Stimulated activated CD8-positive, alpha-beta memory T cell treated with anti-CD3 and anti-CD28 coated beads, Interleukin-12 subunit alpha, Interleukin-12 subunit beta, amount 100 ng/mL, for 1 hour (primary cell): Measurements from ENCODE around the gene GATAD2B.
A peak's percentile ranks its signal among the peaks of the same experiment; 100 is the strongest.
"Not testable (repeated sequence)": the region's sequence is repeated elsewhere in the genome, so short reads cannot be mapped to it uniquely, and the experiment has no call there.

Experiments used
- DNase-seq: peaks from one replicate; pipeline ENCODE4 v3.0.0-alpha.2; 2020; ENCODE audit warnings: low read depth

Gene GATAD2B

DNA sequence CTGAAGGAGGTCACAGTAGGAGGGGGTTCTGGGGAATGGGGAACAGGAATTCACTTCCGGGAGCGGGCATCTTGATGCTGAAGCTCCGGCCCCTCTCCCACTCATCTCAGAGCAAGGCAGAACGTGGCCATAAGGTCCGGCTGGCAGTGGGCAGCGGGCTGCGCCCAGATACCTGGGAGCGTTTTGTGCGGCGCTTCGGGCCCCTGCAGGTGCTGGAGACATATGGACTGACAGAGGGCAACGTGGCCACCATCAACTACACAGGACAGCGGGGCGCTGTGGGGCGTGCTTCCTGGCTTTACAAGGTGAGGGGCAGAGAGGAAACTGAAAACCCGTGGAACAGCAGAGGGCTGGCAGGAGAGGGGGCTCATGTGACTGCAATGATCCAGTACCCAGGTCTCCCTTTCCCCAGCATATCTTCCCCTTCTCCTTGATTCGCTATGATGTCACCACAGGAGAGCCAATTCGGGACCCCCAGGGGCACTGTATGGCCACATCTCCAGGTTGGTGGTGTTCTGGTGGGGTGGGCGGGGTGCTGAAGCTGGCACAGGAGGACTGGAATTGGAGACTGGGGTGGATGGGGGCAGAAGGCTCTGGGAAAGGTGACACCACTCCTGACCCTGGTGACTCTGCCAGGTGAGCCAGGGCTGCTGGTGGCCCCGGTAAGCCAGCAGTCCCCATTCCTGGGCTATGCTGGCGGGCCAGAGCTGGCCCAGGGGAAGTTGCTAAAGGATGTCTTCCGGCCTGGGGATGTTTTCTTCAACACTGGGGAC, 144.5 kb downstream of the GATAD2B start:
- no peak for DNase-seq

DNA sequence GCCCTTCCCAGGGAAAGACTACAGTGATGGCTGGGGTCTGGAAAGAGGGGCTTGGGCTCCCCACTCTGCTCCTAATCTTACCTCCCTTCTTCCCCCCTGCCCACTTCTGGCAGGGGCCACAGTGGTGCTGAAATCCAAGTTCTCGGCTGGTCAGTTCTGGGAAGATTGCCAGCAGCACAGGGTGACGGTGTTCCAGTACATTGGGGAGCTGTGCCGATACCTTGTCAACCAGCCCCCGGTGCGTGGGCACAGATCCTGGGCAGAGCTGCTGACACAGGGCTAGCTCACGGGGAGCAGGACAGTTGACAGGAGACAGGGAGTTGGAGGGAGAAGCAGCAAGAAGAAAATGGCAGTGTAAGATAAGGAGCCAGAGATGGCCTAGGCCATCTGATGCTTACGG, 145.1 kb downstream of the GATAD2B start:
- DNase-seq = no peak

DNA sequence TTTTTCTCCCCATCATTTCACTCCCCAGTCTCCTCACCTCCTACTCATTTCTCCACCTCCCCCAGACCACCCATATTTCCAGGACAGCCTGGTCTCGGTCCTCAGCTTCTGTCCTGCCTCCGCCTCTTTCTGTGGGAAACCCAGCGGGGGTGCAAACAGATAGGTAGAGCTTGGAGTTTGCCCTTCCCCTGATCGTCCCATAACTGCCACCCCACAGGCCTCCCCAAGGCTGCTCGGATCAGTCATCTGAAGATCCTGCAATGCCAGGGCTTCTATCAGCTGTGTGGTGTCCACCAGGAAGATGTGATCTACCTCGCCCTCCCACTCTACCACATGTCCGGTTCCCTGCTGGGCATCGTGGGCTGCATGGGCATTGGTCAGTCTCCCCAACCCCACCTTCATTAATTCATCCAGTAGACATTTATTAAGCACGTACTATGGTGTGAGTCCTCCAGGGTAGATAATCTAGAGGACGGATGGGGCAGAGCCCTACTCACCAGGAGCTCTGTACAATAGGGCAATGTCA, 145.9 kb downstream of the GATAD2B start:
- DNase-seq = no peak

DNA sequence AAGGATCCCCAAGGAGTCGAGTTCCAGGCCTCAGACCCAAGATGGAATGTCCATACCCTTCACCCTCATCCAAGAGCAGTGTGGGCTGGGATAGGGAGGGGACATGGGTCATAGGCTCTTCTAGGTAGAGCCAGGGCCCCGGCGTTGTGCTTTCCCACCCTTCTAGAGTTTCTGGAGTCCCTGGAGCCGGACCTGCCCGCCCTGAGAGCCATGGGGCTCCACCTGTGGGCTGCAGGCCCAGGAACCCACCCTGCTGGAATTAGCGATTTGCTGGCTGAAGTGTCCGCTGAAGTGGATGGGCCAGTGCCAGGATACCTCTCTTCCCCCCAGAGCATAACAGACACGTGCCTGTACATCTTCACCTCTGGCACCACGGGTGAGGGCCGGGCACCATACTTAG, 146.4 kb downstream of the GATAD2B start:
- no peak for DNase-seq

DNA sequence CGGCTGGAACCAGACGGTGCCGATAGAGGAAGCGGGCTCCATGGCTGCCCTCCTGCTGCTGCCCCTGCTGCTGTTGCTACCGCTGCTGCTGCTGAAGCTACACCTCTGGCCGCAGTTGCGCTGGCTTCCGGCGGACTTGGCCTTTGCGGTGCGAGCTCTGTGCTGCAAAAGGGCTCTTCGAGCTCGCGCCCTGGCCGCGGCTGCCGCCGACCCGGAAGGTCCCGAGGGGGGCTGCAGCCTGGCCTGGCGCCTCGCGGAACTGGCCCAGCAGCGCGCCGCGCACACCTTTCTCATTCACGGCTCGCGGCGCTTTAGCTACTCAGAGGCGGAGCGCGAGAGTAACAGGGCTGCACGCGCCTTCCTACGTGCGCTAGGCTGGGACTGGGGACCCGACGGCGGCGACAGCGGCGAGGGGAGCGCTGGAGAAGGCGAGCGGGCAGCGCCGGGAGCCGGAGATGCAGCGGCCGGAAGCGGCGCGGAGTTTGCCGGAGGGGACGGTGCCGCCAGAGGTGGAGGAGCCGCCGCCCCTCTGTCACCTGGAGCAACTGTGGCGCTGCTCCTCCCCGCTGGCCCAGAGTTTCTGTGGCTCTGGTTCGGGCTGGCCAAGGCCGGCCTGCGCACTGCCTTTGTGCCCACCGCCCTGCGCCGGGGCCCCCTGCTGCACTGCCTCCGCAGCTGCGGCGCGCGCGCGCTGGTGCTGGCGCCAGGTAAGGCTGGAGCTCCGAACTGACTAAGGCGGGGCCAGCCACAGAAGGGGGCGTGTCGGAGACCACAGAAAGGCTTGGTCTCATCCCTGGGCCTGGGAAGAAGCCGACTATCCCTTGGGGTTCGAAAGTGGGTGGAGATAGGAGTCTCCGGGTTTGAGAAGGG, 147.1 kb downstream of the GATAD2B start:
- DNase-seq = peak; percentile 42

DNA sequence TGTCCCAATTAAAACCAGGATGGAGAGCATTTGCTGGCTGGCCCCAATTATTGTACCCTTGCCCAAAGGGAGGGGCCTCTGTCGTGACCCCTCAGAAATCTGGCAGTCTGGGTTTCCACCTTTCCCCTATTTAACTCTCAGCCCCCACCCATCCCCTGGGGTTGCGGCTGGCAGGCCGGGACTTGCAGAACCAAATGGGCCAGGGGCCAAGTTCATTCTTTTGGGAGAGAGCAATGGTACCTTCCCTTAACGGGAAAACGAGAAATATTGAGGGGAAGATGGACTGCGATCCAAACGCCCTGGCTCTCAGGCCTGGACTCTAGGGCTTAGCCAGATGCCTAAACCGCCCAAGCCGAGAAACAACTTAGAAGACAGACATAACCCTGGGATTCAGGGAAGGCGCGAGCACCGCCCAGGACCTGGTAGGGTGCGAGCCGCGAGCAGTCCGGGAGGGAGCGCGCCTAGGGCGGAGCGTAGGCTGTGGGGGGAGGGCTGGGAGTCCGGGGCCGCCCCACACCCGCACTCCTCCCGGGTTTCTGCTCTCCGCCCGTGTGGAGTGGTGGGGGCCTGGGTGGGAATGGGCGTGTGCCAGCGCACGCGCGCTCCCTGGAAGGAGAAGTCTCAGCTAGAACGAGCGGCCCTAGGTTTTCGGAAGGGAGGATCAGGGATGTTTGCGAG, 147.9 kb downstream of the GATAD2B start, which contains the start of gene SLC27A3:
TSS of gene SLC27A3 (plus strand) at position 628 of the 678 bp plus-strand sequence. CDS start 91 bp downstream, outside the sequence.
- DNase-seq = no peak

DNA sequence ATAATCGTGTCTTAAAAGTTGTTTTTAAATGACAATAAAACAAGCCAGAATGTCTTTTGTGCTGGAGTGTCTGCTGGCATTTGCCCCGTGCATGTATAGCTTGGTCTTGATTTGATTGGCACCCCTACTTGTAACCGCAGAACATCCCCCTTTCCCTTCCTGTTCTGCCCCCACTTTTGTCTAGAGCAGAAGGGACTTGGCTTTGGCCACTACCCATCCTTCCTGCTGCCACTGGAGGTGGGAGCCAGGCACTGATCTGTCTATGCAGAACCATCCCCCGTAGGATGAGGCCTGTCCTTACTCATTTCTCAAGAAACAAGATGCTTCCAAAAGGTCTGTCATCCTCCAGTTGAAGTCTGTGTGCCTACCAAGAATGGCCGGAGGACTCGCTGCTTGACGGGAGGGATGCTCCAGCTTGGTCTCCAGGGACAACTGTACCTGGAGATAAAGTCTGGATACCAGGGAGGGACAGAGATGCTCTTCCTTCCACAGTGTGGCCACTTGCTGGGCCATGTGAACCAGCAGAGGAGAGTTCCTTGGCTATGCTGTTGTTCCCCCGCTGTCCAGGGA, 148.7 kb downstream of the GATAD2B start:
- no peak for DNase-seq

DNA sequence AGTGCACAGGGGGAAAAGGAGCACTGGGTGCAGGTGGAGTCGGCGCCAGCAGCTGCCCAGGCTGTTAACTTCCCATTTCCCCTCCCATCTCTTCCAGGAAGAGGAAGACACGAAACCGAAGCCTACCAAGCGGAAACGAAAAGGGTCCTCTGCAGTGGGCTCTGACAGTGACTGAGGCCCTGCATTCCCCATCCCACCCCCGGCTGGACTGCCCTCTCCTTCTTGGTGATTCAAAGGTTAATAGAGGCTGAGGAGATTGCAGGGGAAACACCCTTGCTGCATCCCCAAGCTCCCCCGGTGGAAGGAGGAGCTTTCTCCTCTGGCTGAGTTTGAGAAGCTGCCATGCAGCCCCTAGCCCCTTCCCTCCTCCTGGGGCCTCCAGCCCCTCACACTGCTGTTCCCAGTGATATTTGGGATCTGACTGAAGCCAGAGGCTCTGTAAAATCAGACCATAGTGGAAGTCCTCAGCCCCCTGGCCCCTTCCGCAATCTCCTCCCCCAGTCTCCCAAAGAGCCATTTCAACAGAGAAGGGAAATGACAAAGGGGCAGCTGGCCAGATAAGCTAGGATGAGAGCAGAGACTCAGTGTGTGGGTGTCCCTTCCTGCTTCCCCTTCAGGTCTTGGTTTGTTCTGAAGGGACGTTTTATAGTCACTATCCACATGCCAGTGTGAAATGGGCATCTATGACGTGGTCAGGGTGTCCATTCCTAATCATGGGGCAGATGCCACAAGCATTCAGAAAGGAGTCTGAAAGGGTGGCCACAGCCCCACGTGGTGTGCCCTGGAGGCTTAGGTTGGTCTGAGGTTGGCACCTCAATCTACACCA, 149.5 kb downstream of the GATAD2B start:
- no peak for DNase-seq

DNA sequence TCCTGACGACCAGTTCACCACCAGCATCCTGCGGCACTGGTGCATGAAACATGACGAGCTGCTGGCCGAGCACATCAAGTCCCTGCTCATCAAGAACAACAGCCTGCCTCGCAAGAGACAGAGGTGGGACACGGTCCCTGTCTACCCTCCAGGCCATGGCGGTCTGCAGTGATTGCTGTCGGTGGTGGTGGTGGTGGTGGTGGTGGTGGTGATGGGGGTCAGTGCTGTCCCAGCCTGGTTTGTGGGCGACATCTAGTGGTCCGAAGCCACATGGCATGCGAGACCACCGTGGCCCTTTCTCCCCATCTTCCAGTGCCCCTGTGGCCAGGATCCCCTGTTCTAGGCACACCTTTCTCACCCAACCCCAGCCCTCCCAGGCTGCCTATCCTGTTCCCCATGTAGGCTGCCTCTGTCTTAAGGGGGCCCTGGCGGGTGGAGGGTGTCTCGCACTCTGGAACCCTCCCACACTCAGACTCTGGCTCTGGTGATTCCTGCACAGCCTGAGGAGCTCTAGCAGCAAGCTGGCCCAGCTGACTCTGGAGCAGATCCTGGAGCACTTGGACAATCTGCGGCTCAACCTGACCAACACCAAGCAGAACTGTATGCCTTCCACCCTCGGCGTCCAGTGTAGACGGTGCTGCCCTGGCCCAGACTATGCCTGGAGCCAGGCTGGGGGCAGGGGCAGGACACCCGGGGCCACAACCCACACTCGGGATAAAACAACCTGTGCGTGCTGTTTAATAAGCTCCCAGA, 150.8 kb downstream of the GATAD2B start:
- DNase-seq = no peak

DNA sequence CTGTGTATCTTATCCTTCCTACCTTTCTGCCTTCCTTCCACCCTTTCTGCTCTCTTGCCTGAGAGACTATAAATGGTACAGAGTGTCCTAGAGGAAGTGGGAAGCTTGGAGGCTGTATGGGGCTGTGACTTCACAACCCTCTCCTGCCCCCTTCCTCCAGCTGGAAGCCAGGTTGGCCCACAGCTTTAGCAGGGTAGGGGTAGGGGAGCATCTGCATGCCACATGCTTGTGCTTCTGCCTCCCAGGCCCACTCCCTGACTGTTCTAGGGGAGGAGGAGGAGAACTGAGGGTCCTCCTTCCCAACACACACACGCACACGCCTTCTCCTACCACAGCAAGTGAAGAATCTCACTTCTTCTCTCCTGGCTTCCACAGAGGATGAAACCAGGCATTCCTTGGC, 151.5 kb downstream of the GATAD2B start:
- DNase-seq = no peak

DNA sequence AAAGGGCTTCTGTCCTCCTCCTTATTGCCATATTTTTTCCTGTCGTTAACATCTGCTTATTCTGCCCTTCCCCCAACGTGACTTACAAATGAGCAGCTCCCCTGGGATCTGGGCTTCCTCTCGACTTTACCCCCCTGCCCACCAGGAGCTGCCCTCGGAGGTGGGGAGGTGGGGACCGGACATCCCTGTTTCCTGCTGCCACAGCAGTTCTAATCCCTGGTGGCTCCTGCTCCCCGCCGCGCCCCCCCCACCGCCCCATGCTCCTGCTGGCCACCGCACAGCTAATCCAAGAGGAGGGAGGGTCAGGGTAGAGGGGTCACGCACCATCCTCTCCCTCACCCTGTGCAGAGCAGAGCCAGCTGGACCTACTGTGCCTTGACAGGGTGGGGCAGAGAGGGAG, 152.0 kb downstream of the GATAD2B start:
- no peak for DNase-seq

DNA sequence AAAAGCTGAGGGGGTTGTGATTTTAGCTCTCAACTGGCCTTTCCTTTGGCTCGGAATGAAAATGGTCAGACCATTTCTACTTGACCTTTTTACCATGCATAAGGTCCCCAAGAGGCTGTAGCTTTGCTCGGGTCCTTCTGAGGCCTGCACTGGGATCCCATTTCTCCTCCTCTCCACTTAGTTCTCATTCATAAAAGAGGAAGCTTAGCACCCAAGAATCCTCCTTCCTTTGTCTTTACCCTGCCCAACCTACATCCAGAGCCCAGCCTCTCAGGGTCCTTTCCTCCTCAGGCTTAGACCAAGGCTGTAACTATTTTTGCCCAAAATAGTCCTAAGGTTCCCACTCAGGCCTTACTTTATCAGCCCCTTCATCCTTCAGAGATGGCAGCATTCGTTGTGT, 153.6 kb downstream of the GATAD2B start:
- DNase-seq = no peak

DNA sequence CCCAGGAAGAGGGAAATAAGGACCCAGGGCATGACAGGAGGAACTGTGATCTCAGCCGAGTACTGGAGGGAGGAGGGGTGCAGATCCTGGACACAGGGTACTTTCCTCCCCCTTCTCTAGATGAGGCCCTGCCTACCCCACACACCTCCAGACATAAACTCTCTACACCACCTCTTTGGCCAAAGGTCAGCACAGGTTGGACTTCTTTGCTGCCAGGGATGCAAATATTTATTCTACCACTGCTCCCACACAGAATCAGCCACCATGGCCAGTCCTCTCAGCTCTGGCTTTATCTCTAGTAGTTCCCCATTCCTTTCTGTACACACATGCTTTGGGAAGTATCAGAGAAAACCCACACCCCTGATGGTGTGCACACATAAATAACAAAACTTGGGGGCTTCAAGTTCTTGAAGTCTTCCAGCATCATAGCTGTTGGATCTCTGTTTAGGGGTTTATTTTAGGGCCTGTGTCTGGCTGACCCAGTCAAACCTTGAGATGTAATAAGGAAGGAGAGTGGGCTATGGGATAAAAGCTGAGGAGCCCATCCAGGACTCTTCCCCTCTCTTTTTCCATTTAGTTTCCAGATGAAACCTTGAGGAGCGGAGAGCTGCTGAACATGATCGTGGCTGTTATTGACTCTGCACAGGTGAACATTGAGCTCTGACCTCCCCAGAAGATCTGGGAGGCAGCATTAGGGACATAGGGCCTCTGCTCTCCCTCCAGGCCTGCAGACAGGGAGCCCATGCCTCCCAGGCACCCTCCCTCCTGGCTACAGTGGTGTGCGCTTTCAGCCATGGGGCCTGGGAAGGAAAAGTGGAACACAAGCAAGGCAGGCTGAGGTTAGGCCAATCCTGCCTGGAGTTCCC, 154.2 kb downstream of the GATAD2B start:
- no peak for DNase-seq

DNA sequence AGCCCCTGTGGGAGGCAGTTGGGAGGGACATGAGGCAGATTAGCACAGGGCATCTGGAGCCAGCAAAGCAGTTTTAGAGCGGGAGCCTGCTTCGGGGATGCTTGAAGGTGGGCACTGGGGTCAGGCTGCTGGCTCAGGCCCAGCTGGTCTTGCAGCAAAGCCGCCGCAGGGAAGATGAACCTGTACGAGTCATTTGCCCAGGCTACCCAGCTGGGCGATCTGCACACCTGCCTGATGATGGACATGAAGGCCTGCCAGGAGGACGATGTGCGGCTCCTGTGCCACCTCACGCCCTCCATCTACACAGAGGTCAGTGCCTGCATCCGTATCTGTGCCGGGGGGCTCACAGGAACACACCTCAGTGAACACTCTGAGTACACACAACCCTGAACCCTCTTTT, 155.3 kb downstream of the GATAD2B start:
- DNase-seq = no peak

DNA sequence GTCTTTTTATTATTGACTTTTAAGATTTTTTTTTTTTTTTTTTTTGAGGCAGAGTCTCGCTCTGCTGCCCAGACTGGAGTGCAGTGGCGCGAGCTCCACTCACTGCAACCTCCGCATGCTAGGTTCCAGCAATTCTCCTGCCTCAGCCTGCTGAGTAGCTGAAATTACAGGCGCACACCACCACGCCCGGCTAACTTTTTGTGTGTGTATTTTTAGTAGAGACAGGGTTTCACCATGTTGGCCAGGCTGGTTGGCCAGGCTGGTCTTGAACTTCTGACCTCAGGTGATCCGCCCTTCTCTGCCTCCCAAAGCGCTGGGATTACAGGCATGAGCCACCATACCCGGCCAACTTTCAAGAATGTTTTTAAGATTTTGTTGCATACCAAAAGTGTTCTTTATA, 156.1 kb downstream of the GATAD2B start:
- DNase-seq = not testable (repeated sequence)

DNA sequence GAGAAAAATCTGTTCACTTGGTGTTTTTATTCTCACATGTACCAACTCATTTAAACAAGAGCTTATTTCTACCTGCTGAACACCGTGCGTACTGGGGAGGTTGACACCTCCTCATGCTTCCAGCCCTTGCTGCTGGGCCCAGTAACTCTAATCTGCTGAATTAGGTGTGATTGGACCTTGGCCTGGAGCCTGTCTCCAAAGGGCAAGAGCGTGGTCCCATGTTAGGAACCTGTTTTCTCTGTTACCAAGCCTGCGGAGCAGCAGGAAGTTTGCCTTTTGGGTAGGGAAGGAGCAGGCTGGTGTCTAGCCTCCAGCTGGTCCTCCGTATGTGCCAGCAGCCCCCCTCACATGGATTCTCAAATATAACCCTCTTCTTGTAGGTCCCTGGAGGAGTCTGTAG, 158.5 kb downstream of the GATAD2B start:
- DNase-seq = no peak

DNA sequence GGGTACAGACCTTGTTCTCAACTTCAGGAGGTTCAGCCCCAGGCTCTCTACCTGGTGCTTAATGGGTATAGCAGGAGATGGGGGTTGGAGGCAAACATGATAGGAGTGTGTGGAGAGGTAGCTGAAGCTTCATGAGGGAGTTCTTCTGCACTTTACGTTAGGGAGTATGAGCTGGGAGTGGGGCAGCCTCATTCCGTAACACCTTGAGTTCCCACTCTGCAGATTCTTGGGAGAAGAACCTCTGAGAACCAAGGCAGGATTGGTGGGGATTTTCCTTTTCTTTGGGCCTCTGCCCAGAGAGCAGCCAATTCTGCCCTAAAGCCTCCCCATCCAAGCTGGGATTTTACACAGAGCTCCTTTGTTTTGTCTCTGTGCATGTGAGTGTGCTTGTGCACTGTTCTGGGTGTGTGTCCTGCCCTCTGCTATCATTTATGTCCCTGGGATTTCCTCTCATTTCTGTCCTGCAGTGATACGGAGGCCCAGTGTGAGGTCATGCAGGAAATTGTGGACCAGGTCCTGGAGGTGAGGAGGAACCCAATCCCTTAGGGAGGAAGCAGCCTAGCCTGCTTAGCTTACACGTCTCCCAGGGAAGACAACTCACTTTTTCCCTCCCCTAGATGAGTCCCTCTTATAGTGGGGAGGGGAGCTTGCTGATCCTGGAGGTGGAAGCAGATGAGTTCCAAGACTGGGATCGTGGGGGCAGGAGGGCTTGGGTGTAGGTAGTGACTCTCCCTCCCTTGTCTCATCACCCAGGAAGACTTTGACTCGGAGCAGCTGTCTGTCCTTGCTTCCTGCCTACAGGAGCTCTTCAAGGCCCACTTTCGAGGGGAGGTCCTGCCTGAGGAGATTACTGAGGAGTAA, 159.2 kb downstream of the GATAD2B start:
- DNase-seq = no peak

DNA sequence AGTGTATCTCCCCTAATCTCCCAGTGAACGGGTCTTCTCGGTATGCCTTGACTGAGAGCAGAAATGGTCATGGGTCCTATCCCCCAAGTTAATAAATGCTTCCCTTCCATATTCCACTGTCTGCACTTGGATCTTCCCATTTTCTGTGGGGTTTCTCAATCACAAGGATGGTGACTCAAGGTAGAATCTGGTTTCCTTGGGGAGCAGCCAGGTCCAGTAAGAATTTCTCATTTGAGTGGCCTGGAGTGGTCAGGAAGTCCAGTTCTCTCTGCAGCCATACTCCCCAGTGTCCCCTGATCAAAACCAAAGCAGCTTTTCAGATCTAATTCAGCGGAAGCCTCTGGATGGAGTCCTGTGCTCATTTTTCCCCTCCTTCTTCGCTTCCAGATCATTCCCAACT, 162.3 kb downstream of the GATAD2B start:
- no peak for DNase-seq
